Measurements from ENCODE around the gene CHERP.

Gene CHERP

GRCh38 chr19:16470911-16471811 lies 71.1 kb downstream of the CHERP start:
- no peak for DNase-seq

GRCh38 chr19:16470541-16470910 lies 71.7 kb downstream of the CHERP start:
- DNase-seq, result no peak
